ENCODE results near the gene PCNA. TPM values are rescaled to one million over a fixed set of nuclear protein-coding genes. Genes with fewer than 3 reads are reported as not detected.

Gene PCNA
- total and polyA plus RNA-seq, 10 of the 15 experiments (the other 5 are each of a cell fraction or from before 2014, with no cell fraction given), result 389 to 694 (median 540) TPM

DNA sequence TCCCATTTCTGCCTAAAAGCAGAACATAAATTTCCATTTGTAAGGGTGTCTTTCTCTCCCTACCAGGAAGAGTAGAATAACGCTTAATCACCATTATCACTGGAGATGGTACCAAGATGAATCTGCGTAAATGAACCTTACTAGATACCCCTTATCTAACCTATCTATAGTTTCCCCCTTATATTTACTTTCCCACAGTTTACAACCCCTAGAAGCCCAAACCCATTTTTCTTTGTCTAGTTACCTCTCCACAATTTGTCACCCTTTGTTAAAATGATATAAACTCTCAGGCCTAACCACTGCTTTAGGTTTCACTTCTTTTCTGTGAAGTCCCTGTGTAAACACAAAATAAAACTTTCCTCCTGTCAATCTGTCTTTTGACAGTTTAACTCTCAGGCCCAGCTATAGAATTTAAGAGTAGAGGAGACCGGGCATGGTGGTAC, 45.5 kb downstream of the PCNA start (continued):
- TF ChIP-seq FOXM1 (IDR thresholded peaks at IDR 0.05; ENCODE audit: low read depth, low read length) (peak; percentile 55; the same call in 1 of the 2 replicates), MTA2 (IDR thresholded peaks at IDR 0.05; ENCODE audit: low read depth) (peak; percentile 97), ESRRA (IDR thresholded peaks at IDR 0.05; ENCODE audit: low read length) (no peak), NR2F1 (conservative IDR thresholded peaks at IDR 0.05) (peak; percentile 69), ZNF274 (IDR thresholded peaks at IDR 0.05; ENCODE audit: insufficient read depth, insufficient read length) (no peak), SIX5 (IDR thresholded peaks at IDR 0.05; ENCODE audit: low read depth, low read length, severe bottlenecking) (no peak), ATF7 (IDR thresholded peaks at IDR 0.05; ENCODE audit: low read depth) (peak; percentile 93), CBX3 (IDR thresholded peaks at IDR 0.05; ENCODE audit: borderline replicate concordance, low read depth) (no peak), NBN (IDR thresholded peaks at IDR 0.05) (peak; percentile 95), CREM (IDR thresholded peaks at IDR 0.05; ENCODE audit: low read depth) (peak; percentile 37; the same call in 1 of the 2 replicates), EP300 (IDR thresholded peaks at IDR 0.05; ENCODE audit: borderline replicate concordance in 1 of 2, control insufficient read depth in 1 of 2, low read depth in 2 of 2, low read length in 2 of 2) (peak; percentile 68 to 74; a peak in 2 of 4 replicates), ZNF207 (IDR thresholded peaks at IDR 0.05; ENCODE audit: borderline replicate concordance) (no peak), ZNF622 (IDR thresholded peaks at IDR 0.05) (no peak), SMC3 (IDR thresholded peaks at IDR 0.05; ENCODE audit: borderline replicate concordance, low read length) (peak; percentile 8; the same call in 1 of the 2 replicates)
- TF ChIP-seq, protein P1, sequence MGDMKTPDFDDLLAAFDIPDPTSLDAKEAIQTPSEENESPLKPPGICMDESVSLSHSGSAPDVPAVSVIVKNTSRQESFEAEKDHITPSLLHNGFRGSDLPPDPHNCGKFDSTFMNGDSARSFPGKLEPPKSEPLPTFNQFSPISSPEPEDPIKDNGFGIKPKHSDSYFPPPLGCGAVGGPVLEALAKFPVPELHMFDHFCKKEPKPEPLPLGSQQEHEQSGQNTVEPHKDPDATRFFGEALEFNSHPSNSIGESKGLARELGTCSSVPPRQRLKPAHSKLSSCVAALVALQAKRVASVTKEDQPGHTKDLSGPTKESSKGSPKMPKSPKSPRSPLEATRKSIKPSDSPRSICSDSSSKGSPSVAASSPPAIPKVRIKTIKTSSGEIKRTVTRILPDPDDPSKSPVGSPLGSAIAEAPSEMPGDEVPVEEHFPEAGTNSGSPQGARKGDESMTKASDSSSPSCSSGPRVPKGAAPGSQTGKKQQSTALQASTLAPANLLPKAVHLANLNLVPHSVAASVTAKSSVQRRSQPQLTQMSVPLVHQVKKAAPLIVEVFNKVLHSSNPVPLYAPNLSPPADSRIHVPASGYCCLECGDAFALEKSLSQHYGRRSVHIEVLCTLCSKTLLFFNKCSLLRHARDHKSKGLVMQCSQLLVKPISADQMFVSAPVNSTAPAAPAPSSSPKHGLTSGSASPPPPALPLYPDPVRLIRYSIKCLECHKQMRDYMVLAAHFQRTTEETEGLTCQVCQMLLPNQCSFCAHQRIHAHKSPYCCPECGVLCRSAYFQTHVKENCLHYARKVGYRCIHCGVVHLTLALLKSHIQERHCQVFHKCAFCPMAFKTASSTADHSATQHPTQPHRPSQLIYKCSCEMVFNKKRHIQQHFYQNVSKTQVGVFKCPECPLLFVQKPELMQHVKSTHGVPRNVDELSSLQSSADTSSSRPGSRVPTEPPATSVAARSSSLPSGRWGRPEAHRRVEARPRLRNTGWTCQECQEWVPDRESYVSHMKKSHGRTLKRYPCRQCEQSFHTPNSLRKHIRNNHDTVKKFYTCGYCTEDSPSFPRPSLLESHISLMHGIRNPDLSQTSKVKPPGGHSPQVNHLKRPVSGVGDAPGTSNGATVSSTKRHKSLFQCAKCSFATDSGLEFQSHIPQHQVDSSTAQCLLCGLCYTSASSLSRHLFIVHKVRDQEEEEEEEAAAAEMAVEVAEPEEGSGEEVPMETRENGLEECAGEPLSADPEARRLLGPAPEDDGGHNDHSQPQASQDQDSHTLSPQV (IDR thresholded peaks at IDR 0.05), result peak; percentile 57; the same call in 1 of the 2 replicates
- TF ChIP-seq, protein P2, sequence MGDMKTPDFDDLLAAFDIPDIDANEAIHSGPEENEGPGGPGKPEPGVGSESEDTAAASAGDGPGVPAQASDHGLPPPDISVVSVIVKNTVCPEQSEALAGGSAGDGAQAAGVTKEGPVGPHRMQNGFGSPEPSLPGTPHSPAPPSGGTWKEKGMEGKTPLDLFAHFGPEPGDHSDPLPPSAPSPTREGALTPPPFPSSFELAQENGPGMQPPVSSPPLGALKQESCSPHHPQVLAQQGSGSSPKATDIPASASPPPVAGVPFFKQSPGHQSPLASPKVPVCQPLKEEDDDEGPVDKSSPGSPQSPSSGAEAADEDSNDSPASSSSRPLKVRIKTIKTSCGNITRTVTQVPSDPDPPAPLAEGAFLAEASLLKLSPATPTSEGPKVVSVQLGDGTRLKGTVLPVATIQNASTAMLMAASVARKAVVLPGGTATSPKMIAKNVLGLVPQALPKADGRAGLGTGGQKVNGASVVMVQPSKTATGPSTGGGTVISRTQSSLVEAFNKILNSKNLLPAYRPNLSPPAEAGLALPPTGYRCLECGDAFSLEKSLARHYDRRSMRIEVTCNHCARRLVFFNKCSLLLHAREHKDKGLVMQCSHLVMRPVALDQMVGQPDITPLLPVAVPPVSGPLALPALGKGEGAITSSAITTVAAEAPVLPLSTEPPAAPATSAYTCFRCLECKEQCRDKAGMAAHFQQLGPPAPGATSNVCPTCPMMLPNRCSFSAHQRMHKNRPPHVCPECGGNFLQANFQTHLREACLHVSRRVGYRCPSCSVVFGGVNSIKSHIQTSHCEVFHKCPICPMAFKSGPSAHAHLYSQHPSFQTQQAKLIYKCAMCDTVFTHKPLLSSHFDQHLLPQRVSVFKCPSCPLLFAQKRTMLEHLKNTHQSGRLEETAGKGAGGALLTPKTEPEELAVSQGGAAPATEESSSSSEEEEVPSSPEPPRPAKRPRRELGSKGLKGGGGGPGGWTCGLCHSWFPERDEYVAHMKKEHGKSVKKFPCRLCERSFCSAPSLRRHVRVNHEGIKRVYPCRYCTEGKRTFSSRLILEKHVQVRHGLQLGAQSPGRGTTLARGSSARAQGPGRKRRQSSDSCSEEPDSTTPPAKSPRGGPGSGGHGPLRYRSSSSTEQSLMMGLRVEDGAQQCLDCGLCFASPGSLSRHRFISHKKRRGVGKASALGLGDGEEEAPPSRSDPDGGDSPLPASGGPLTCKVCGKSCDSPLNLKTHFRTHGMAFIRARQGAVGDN (IDR thresholded peaks at IDR 0.05), result peak; percentile 63
- TF ChIP-seq, protein P3, sequence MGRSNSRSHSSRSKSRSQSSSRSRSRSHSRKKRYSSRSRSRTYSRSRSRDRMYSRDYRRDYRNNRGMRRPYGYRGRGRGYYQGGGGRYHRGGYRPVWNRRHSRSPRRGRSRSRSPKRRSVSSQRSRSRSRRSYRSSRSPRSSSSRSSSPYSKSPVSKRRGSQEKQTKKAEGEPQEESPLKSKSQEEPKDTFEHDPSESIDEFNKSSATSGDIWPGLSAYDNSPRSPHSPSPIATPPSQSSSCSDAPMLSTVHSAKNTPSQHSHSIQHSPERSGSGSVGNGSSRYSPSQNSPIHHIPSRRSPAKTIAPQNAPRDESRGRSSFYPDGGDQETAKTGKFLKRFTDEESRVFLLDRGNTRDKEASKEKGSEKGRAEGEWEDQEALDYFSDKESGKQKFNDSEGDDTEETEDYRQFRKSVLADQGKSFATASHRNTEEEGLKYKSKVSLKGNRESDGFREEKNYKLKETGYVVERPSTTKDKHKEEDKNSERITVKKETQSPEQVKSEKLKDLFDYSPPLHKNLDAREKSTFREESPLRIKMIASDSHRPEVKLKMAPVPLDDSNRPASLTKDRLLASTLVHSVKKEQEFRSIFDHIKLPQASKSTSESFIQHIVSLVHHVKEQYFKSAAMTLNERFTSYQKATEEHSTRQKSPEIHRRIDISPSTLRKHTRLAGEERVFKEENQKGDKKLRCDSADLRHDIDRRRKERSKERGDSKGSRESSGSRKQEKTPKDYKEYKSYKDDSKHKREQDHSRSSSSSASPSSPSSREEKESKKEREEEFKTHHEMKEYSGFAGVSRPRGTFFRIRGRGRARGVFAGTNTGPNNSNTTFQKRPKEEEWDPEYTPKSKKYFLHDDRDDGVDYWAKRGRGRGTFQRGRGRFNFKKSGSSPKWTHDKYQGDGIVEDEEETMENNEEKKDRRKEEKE (IDR thresholded peaks at IDR 0.05), result no peak
- TF ChIP-seq, protein P4, sequence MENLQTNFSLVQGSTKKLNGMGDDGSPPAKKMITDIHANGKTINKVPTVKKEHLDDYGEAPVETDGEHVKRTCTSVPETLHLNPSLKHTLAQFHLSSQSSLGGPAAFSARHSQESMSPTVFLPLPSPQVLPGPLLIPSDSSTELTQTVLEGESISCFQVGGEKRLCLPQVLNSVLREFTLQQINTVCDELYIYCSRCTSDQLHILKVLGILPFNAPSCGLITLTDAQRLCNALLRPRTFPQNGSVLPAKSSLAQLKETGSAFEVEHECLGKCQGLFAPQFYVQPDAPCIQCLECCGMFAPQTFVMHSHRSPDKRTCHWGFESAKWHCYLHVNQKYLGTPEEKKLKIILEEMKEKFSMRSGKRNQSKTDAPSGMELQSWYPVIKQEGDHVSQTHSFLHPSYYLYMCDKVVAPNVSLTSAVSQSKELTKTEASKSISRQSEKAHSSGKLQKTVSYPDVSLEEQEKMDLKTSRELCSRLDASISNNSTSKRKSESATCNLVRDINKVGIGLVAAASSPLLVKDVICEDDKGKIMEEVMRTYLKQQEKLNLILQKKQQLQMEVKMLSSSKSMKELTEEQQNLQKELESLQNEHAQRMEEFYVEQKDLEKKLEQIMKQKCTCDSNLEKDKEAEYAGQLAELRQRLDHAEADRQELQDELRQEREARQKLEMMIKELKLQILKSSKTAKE (IDR thresholded peaks at IDR 0.05; ENCODE audit: low read depth, poor library complexity, severe bottlenecking), result peak; percentile 84
